Body of pancreas (tissue), 4 donors: ENCODE results near the gene UBQLN4.

Source experiments
- CTCF ChIP-seq, 7 experiments: fragments of 450-650 bp in 4 of 7; fragments of 200-600 bp in 3 of 7; sonication (generic) in 3 of 7; IDR thresholded peaks; one replicate each; pipeline ENCODE4 v1.5.1; 2016 to 2019; ENCODE audit warnings: antibody characterized with exemption in 7 of 7
- POLR2A ChIP-seq, 3 donors: fragments of 450-650 bp; IDR thresholded peaks; one replicate each; pipeline ENCODE4 v1.6.1; 2016; ENCODE audit warnings: antibody characterized with exemption in 3 of 3, mild to moderate bottlenecking in 2 of 3

GRCh38 chr1:156055281-156056048 is 1.9 kb upstream of the UBQLN4 start:
- TF ChIP-seq CTCF (IDR thresholded peaks at IDR 0.05): no peak
- no peak for TF ChIP-seq POLR2A (IDR thresholded peaks at IDR 0.05)
